Fibroblast of pulmonary artery (primary cell): Measurements from ENCODE around the gene PIEZO2.

ENCODE experiments used
- DNase-seq: peaks from one replicate; pipeline ENCODE4 v3.0.0-alpha.2; 2010; ENCODE audit warnings: low read depth
- H3K4me3 ChIP-seq: replicated peaks from 2 replicates; pipeline ENCODE4 v1.5.1; 2011; ENCODE audit warnings: low read depth, mild to moderate bottlenecking, control low read depth, low read length, moderate library complexity
- TF ChIP-seq, protein P1 (sequence below): IDR thresholded peaks from 2 replicates; pipeline ENCODE4 v1.5.1; 2011; ENCODE audit warnings: mild to moderate bottlenecking, control low read depth, low read length, inconsistent platforms; ENCODE audit errors: missing control alignments

The PIEZO2 gene

DNA sequence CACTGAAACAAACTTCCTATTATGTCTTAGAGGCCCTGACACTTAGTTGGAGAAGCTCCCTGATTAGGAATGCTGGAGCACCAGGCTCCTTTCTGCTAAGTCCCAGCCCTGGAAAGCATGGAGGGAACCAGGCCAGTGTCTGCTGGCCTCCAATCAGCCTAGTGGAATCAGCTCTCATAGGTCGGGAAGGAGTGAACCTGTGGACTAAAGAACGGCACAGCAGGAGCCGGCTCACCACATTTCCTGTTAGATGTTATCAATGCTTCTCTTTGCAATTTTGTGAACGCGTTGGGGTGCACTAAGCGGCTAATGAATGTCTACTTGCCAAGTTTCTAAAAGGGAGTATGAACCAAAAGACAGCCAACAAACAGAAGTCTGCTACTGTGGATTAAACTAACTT is 326.9 kb downstream of the PIEZO2 start:
- TF ChIP-seq, protein P1, sequence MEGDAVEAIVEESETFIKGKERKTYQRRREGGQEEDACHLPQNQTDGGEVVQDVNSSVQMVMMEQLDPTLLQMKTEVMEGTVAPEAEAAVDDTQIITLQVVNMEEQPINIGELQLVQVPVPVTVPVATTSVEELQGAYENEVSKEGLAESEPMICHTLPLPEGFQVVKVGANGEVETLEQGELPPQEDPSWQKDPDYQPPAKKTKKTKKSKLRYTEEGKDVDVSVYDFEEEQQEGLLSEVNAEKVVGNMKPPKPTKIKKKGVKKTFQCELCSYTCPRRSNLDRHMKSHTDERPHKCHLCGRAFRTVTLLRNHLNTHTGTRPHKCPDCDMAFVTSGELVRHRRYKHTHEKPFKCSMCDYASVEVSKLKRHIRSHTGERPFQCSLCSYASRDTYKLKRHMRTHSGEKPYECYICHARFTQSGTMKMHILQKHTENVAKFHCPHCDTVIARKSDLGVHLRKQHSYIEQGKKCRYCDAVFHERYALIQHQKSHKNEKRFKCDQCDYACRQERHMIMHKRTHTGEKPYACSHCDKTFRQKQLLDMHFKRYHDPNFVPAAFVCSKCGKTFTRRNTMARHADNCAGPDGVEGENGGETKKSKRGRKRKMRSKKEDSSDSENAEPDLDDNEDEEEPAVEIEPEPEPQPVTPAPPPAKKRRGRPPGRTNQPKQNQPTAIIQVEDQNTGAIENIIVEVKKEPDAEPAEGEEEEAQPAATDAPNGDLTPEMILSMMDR, result no peak
- H3K4me3 ChIP-seq, result no peak overlapping the region
- peak; percentile 16 for DNase-seq

DNA sequence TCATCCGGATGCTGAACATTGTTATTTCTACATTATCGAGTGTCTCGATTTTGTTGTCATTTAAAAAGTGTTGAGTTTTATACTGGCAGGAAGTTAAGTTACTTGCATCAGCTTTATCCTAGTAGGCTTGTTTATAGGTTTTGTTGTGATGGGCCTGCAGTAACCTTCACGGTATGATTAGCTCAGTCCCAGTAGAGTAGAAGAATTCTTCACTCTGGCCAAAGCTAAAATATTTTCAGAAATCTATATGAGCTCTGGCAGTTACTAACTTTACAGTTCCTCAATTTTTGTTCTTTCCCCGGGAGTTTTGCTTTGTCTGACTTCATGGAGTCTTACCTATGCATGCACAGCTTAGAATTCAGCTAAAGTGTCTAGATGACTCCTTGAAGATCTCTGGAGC is 328.7 kb downstream of the PIEZO2 start:
- no peak overlapping the region for H3K4me3 ChIP-seq
- DNase-seq, result no peak
- TF ChIP-seq, protein P1, result no peak

DNA sequence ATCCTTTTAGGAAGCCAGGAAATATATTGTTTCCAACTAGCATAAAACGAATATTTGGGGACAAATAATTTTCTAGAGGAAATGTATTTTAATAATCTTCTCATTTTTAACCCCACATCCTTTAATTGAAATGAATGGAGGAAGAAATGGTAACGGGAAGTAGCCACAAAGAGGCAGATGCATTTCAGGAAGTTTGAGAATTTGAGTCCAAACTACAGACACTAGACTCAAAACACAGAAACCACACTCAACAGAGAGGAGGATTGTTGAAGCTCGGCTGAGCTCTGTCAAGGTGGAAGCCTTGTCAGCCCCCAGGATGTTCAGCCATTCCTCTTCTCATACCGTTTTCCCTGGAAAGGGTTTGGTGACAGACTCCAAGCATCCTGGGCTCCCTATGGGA is 335.0 kb downstream of the PIEZO2 start:
- TF ChIP-seq, protein P1, result no peak
- no peak for DNase-seq
- H3K4me3 ChIP-seq, result no peak overlapping the region

DNA sequence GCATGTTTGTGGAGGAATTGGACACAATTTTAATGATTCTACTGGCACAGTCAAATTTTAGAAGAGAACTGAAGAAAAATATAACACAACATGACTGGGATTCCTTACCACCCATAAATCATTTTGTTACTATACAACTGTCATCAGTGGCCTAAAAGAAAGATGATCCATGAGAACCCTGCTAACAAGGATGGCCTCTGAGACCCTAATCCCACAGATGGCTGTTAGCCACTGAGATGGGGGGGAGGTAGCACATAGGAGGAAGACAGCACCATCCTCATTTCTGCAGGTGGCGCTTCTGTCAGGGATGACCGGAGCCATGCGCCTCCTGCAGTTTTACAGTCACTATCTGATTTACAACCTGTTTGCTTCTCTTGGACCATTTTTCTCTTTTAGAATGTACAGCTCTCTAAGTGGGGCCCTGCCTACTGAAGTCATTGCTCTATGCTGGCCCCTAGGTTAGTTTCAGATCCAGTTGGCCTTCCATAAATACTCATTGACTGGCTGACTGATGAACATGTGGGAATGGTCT is 343.7 kb downstream of the PIEZO2 start:
- DNase-seq, result no peak
- TF ChIP-seq, protein P1, result no peak
- no peak overlapping the region for H3K4me3 ChIP-seq

DNA sequence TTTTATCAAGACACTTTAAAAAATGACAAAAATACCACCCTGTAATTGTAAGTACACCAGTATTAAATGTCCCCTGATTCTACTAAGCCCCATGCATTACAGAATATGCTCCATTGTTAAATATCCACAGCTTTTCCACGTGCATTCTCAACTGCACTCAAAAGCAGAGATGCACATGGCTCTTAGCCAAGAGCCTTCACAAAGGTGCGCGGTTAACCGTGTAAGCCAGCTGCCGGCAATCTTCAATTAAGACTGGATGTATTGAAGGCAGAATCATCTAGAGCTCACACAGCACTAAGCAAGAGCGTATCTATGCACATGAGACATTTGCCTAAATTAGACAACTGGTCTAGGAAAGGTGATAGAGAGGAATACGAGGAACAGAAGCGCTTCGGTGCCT is 345.2 kb downstream of the PIEZO2 start:
- no peak for DNase-seq
- no peak overlapping the region for H3K4me3 ChIP-seq
- TF ChIP-seq, protein P1, result no peak

DNA sequence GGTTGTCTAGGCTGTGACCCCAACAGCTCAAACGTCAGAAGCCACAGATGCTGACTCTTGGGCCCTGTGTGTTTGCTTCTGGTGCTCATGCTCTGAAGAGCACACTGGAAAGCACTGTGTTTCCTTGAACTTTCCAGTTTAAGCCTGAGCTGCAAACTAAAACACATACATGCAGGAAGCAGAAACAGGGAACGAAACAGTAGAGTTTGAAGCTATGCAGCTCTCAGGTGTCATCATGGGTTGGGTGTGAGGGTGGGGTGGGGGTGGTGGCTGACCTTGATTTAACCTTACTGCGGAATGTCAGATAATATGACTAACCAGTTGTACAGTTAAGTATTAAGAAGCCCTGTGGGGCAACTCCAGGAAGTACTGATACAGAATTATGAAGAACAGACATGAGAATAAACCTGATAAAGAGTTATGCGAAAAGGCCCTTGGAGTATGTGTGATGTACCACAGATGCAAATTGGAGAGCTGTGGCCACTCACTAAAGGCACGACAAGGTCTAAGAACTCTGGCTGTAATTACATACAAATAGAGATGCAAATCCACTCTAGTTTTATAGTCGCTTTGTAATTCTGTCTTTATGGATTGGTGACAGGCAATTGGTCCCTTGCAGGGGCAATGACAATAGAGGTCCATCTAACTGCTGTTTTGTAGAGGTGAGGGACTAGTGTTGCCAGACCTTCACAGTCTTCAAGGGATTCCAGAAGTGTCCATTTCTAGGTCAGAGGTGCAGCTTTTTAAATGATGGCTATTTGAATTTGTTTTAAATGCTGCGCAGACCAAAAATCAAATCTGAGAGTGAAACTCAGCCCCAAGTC is 350.4 kb downstream of the PIEZO2 start:
- no peak overlapping the region for H3K4me3 ChIP-seq
- peak; percentile 53 for DNase-seq
- TF ChIP-seq, protein P1, result no peak

DNA sequence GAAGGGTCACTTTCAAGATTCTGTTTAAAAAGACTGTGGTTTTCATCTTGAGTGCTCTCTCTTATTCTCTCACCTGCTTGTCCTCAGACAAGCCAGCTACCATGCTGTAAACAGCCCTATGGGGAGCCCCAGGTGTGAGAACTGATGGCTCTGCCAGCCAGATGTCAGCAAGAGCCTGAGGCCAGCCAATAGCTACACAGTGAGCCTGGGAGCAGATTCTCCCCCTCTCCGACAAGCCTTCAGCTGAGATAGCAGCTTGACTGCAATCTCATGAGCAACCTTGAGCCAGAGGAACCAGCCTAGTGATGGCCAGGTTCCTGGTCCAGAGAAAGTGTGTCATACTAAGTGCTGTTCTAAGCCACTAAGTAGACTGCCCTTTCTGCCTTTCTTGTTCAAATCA is 351.5 kb downstream of the PIEZO2 start:
- H3K4me3 ChIP-seq, result no peak overlapping the region
- DNase-seq, result no peak
- TF ChIP-seq, protein P1, result no peak
